HepG2 (cell line): ENCODE results near the gene POFUT2. TPM values are rescaled to one million over a fixed set of nuclear protein-coding genes. Genes with fewer than 3 reads are reported as not detected.

ENCODE experiments used
- BORCS8-MEF2B ChIP-seq: sonication (generic); formaldehyde crosslinking; IDR thresholded peaks from 2 replicates; pipeline ENCODE4 v1.8.0; 2022; ENCODE audit warnings: mild to moderate bottlenecking, missing genetic modification reagents
- DR1 ChIP-seq: sonication (generic); formaldehyde crosslinking; IDR thresholded peaks from 2 replicates; pipeline ENCODE4 v1.8.0; 2021; ENCODE audit warnings: mild to moderate bottlenecking, missing genetic modification reagents, inconsistent platforms
- ELF3 ChIP-seq: IDR thresholded peaks from 2 replicates; pipeline ENCODE4 v1.6.1; 2016; ENCODE audit warnings: missing genetic modification reagents, missing compliant biosample characterization
- KDM5B ChIP-seq: sonication (generic); formaldehyde crosslinking; IDR thresholded peaks from 2 replicates; pipeline ENCODE4 v1.4.0; 2020; ENCODE audit warnings: missing genetic modification reagents, mild to moderate bottlenecking, borderline replicate concordance
- MLLT10 ChIP-seq: sonication (generic); formaldehyde crosslinking; IDR thresholded peaks from 2 replicates; pipeline ENCODE4 v1.4.0; 2020; ENCODE audit warnings: missing genetic modification reagents
- TFDP1 ChIP-seq: IDR thresholded peaks from 2 replicates; pipeline ENCODE4 v1.6.1; 2016; ENCODE audit warnings: missing compliant biosample characterization, missing genetic modification reagents, borderline replicate concordance
- ZFP37 ChIP-seq: sonication (generic); formaldehyde crosslinking; IDR thresholded peaks from 2 replicates; pipeline ENCODE4 v1.4.0; 2020; ENCODE audit warnings: missing genetic modification reagents, borderline replicate concordance
- ZNF281 ChIP-seq: sonication (generic); formaldehyde crosslinking; IDR thresholded peaks from 2 replicates; pipeline ENCODE4 v1.4.0; 2020; ENCODE audit warnings: missing genetic modification reagents, borderline replicate concordance
- ZNF75D ChIP-seq: sonication (generic); formaldehyde crosslinking; IDR thresholded peaks from 2 replicates; pipeline ENCODE4 v1.8.1; 2023; ENCODE audit warnings: missing genetic modification reagents, mild to moderate bottlenecking, borderline replicate concordance
- ZNF891 ChIP-seq: sonication (generic); formaldehyde crosslinking; IDR thresholded peaks from 2 replicates; pipeline ENCODE4 v1.5.0; 2020; ENCODE audit warnings: mild to moderate bottlenecking, missing genetic modification reagents
- polyA plus RNA-seq, 8 experiments: library from polyadenylated mRNA; depleted of rRNA in 3 of 8; stranded (reverse) in 7 of 8; unstranded in 1 of 8; fragments of >200 nt; fragmentation: Illumina TruSeq in 4 of 8; extraction: Trizol in 4 of 8; gene quantifications; 2 replicates each; pipeline versions ENCODE4 v1.2.1 to v1.2.3, GENCODE V29; 2011 to 2016; ENCODE audit warnings: low read depth in 4 of 8, missing spikeins in 1 of 8, mixed read lengths in 1 of 8; ENCODE audit not compliant: insufficient read depth in 1 of 8
- total RNA-seq, 5 experiments: library from RNA; depleted of rRNA; stranded (reverse); fragments of >200 nt; fragmentation: Illumina TruSeq; extraction: Trizol; gene quantifications; 2 replicates each; pipeline ENCODE4 v1.2.3, GENCODE V29; 2016; ENCODE audit warnings: low read depth in 1 of 5
- TF ChIP-seq, protein P1 (sequence below): sonication (generic); formaldehyde crosslinking; IDR thresholded peaks from 2 replicates; pipeline ENCODE4 v1.5.0; 2020; ENCODE audit warnings: missing genetic modification reagents
- TF ChIP-seq, protein P2 (sequence below): sonication (generic); formaldehyde crosslinking; IDR thresholded peaks from 2 replicates; pipeline ENCODE4 v1.5.0; 2020; ENCODE audit warnings: mild to moderate bottlenecking, missing genetic modification reagents
- TF ChIP-seq, protein P3 (sequence below): IDR thresholded peaks from 2 replicates; pipeline ENCODE4 v1.6.1; 2016; ENCODE audit warnings: missing compliant biosample characterization, missing genetic modification reagents, borderline replicate concordance
- TF ChIP-seq, protein P4 (sequence below): IDR thresholded peaks from 2 replicates; pipeline ENCODE4 v1.6.1; 2016
- TF ChIP-seq, protein P5 (sequence below): sonication (generic); formaldehyde crosslinking; IDR thresholded peaks from 2 replicates; pipeline ENCODE4 v1.4.0; 2020; ENCODE audit warnings: missing genetic modification reagents, mild to moderate bottlenecking, borderline replicate concordance

Gene POFUT2
- total and polyA plus RNA-seq, 2 of the 13 experiments (the other 11 are each of a cell fraction or from before 2014, with no cell fraction given) = 22.8 to 24.0 TPM

DNA sequence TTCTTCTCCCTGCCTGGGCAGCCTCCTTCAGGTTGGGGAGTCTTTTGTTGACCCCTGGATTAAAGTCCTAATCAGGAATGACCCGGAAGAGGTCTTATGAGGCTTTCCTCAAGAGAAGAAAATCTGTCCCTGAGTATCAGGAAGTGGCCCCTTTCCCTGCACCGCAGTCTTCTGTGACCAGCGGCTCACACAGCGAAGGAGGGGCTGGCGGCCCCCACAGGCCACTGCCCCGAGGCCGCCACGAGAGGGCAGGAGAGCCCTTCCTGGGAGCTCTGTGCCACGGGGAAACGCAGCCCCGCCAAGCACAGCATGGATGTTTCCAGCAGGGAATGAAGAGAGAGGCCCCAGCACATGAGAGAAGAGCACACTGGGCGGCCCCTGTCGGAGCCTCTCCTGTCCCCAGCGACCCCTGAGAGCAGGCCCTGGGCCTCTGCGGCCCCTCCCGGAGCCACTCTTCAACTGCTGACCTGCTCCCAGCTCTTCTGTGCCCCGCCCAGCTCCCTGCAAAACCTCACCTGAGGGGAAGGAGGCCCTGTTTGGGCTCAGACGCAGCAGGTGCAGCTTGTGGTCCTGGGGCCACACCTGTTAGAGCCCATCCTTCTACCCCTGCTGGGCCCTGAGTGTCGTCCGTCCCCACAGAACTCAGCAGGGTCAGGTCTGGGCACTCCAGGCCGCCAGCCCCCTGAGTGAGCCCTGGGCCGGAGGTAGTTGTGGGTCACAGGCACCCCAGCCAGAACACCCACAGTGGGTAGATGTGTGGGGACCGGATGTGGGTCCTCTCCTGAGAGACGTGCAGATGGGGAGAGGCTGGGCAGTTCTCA is 4.9 kb upstream of the POFUT2 start (continued):
- TF ChIP-seq, protein P1, sequence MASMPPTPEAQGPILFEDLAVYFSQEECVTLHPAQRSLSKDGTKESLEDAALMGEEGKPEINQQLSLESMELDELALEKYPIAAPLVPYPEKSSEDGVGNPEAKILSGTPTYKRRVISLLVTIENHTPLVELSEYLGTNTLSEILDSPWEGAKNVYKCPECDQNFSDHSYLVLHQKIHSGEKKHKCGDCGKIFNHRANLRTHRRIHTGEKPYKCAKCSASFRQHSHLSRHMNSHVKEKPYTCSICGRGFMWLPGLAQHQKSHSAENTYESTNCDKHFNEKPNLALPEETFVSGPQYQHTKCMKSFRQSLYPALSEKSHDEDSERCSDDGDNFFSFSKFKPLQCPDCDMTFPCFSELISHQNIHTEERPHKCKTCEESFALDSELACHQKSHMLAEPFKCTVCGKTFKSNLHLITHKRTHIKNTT (CRISPR knock-in tag) = no peak
- TF ChIP-seq TFDP1 (CRISPR knock-in tag) = peak; percentile 64; the same call in 1 of the 2 replicates
- TF ChIP-seq ZNF75D (CRISPR knock-in tag) = no peak
- TF ChIP-seq DR1 (CRISPR knock-in tag) = no peak
- TF ChIP-seq, protein P2, sequence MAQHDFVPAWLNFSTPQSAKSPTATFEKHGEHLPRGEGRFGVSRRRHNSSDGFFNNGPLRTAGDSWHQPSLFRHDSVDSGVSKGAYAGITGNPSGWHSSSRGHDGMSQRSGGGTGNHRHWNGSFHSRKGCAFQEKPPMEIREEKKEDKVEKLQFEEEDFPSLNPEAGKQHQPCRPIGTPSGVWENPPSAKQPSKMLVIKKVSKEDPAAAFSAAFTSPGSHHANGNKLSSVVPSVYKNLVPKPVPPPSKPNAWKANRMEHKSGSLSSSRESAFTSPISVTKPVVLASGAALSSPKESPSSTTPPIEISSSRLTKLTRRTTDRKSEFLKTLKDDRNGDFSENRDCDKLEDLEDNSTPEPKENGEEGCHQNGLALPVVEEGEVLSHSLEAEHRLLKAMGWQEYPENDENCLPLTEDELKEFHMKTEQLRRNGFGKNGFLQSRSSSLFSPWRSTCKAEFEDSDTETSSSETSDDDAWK = no peak
- TF ChIP-seq MLLT10 = no peak
- TF ChIP-seq KDM5B (CRISPR knock-in tag) = peak; percentile 50; the same call in 1 of the 2 replicates
- TF ChIP-seq, protein P3, sequence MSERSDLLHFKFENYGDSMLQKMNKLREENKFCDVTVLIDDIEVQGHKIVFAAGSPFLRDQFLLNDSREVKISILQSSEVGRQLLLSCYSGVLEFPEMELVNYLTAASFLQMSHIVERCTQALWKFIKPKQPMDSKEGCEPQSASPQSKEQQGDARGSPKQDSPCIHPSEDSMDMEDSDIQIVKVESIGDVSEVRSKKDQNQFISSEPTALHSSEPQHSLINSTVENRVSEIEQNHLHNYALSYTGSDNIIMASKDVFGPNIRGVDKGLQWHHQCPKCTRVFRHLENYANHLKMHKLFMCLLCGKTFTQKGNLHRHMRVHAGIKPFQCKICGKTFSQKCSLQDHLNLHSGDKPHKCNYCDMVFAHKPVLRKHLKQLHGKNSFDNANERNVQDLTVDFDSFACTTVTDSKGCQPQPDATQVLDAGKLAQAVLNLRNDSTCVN = peak; percentile 72; the same call in 1 of the 2 replicates
- TF ChIP-seq BORCS8-MEF2B = peak; percentile 51; the same call in 1 of the 2 replicates
- TF ChIP-seq ZNF281 (CRISPR knock-in tag) = no peak
- no peak for TF ChIP-seq ZFP37 (CRISPR knock-in tag)
- TF ChIP-seq, protein P4, sequence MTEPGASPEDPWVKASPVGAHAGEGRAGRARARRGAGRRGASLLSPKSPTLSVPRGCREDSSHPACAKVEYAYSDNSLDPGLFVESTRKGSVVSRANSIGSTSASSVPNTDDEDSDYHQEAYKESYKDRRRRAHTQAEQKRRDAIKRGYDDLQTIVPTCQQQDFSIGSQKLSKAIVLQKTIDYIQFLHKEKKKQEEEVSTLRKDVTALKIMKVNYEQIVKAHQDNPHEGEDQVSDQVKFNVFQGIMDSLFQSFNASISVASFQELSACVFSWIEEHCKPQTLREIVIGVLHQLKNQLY (CRISPR knock-in tag) = no peak
- TF ChIP-seq ELF3 (CRISPR knock-in tag) = peak; percentile 77
- no peak; the same call in none of the 2 replicates for TF ChIP-seq ZNF891
- TF ChIP-seq, protein P5, sequence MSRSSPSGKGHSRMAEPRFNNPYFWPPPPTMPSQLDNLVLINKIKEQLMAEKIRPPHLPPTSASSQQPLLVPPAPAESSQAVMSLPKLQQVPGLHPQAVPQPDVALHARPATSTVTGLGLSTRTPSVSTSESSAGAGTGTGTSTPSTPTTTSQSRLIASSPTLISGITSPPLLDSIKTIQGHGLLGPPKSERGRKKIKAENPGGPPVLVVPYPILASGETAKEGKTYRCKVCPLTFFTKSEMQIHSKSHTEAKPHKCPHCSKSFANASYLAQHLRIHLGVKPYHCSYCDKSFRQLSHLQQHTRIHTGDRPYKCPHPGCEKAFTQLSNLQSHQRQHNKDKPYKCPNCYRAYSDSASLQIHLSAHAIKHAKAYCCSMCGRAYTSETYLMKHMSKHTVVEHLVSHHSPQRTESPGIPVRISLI (CRISPR knock-in tag) = peak; percentile 28; the same call in 1 of the 2 replicates
